PC-3 (cell line): ENCODE data around the gene TMEM129.

Experiments used
- EZH2 ChIP-seq: fragments of 300-600 bp; sonication (generic); IDR thresholded peaks from one replicate; pipeline ENCODE4 v1.6.1; 2017; ENCODE audit warnings: antibody characterized with exemption, mild to moderate bottlenecking, low read length; ENCODE audit not compliant: unreplicated experiment
- TF ChIP-seq, protein P1 (sequence below): fragments of 300-600 bp; sonication (generic); conservative IDR thresholded peaks from 2 replicates; pipeline ENCODE4 v1.5.1; 2017; ENCODE audit warnings: antibody characterized with exemption, low read depth, mild to moderate bottlenecking, low read length

- TF ChIP-seq EZH2, result no peak
- TF ChIP-seq, protein P1, sequence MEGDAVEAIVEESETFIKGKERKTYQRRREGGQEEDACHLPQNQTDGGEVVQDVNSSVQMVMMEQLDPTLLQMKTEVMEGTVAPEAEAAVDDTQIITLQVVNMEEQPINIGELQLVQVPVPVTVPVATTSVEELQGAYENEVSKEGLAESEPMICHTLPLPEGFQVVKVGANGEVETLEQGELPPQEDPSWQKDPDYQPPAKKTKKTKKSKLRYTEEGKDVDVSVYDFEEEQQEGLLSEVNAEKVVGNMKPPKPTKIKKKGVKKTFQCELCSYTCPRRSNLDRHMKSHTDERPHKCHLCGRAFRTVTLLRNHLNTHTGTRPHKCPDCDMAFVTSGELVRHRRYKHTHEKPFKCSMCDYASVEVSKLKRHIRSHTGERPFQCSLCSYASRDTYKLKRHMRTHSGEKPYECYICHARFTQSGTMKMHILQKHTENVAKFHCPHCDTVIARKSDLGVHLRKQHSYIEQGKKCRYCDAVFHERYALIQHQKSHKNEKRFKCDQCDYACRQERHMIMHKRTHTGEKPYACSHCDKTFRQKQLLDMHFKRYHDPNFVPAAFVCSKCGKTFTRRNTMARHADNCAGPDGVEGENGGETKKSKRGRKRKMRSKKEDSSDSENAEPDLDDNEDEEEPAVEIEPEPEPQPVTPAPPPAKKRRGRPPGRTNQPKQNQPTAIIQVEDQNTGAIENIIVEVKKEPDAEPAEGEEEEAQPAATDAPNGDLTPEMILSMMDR, result no peak
These were observed 54.7 kb downstream of the TMEM129 start for GRCh38 chr4:1666391-1666790.
